Activated naive CD8-positive, alpha-beta T cell treated with anti-CD3 and anti-CD28 coated beads, Interleukin-2, amount 50 U/mL, for 24 hours (primary cell): ENCODE results near the gene VDR.

Experiments used
- ATAC-seq: fragments of 150-1000 bp; cut with Tn5 transposase; one replicate; pipeline ENCODE4 v1.10.0; 2021
- DNase-seq: peaks from one replicate; pipeline ENCODE4 v3.0.0; 2021
- H3K27ac Mint-ChIP-seq: one replicate; pipeline ENCODE4 v1.8.0; 2021; ENCODE audit warnings: mild to moderate bottlenecking, mixed read lengths
- H3K27me3 Mint-ChIP-seq: one replicate; pipeline ENCODE4 v1.8.0; 2021; ENCODE audit warnings: mixed read lengths
- H3K36me3 Mint-ChIP-seq: one replicate; pipeline ENCODE4 v1.8.0; 2021; ENCODE audit warnings: low read depth, mixed read lengths
- H3K4me1 Mint-ChIP-seq: one replicate; pipeline ENCODE4 v1.8.0; 2021; ENCODE audit warnings: mixed read lengths
- H3K4me3 Mint-ChIP-seq: one replicate; pipeline ENCODE4 v1.8.0; 2021; ENCODE audit warnings: mild to moderate bottlenecking, moderate library complexity, mixed read lengths
- H3K9me3 Mint-ChIP-seq: one replicate; pipeline ENCODE4 v1.8.0; 2021; ENCODE audit warnings: mixed read lengths

VDR gene

GRCh38 chr12:47834199-47834903 is 70.4 kb downstream of the VDR start:
- peak overlapping the region; percentile 76 for H3K4me3 Mint-ChIP-seq
- H3K9me3 Mint-ChIP-seq: no peaks in the 10 kb centered on the region
- DNase-seq (no peak), ATAC-seq (peak; percentile 41)
- no peaks in the 10 kb centered on the region for H3K27me3 Mint-ChIP-seq
- H3K4me1 Mint-ChIP-seq: peaks cover 88% of the 10 kb centered on the region
- peaks cover 2% of the 10 kb centered on the region for H3K36me3 Mint-ChIP-seq
- H3K27ac Mint-ChIP-seq: peak overlapping the region; percentile 97

- Mint-ChIP-seq H3K27me3 (no peaks in the 10 kb centered on the region), H3K4me3 (peak overlapping the region; percentile 76), H3K36me3 (peaks cover 2% of the 10 kb centered on the region), H3K4me1 (peaks cover 94% of the 10 kb centered on the region), H3K9me3 (no peaks in the 10 kb centered on the region), H3K27ac (peak overlapping the region; percentile 97)
- no peak for DNase-seq
- ATAC-seq: no peak
These were observed 71.2 kb downstream of the VDR start for GRCh38 chr12:47833591-47834012.

- Mint-ChIP-seq H3K27me3 (no peaks in the 10 kb centered on the region), H3K9me3 (no peaks in the 10 kb centered on the region), H3K4me1 (peaks cover 92% of the 10 kb centered on the region), H3K27ac (peak overlapping the region; percentile 97), H3K4me3 (peak overlapping the region; percentile 76), H3K36me3 (peaks cover 2% of the 10 kb centered on the region)
- ATAC-seq (peak; percentile 79), DNase-seq (peak; percentile 85)
These were observed 72.4 kb downstream of the VDR start for GRCh38 chr12:47832263-47832933.

GRCh38 chr12:47829584-47829983 is 75.2 kb downstream of the VDR start:
- no peaks in the 10 kb centered on the region for H3K9me3 Mint-ChIP-seq
- no peaks in the 10 kb centered on the region for H3K27me3 Mint-ChIP-seq
- DNase-seq: no peak
- H3K4me1 Mint-ChIP-seq: peaks cover 92% of the 10 kb centered on the region
- H3K27ac Mint-ChIP-seq: peak overlapping the region; percentile 85
- no peak for ATAC-seq
- H3K4me3 Mint-ChIP-seq: peak overlapping the region; percentile 70
- peaks cover 2% of the 10 kb centered on the region for H3K36me3 Mint-ChIP-seq

- Mint-ChIP-seq H3K27ac (peak overlapping the region; percentile 85), H3K36me3 (peaks cover 2% of the 10 kb centered on the region), H3K9me3 (no peaks in the 10 kb centered on the region), H3K4me1 (peaks cover 92% of the 10 kb centered on the region), H3K27me3 (no peaks in the 10 kb centered on the region), H3K4me3 (peak overlapping the region; percentile 70)
- ATAC-seq (no peak), DNase-seq (peak; percentile 32)
These were observed 75.8 kb downstream of the VDR start for GRCh38 chr12:47828976-47829482.

GRCh38 chr12:47828008-47828975 is 76.5 kb downstream of the VDR start:
- peaks cover 2% of the 10 kb centered on the region for H3K36me3 Mint-ChIP-seq
- H3K27me3 Mint-ChIP-seq: no peaks in the 10 kb centered on the region
- peaks cover 92% of the 10 kb centered on the region for H3K4me1 Mint-ChIP-seq
- ATAC-seq (no peak), DNase-seq (no peak)
- H3K27ac Mint-ChIP-seq: peak overlapping the region; percentile 85
- H3K4me3 Mint-ChIP-seq: peak overlapping the region; percentile 70
- H3K9me3 Mint-ChIP-seq: no peaks in the 10 kb centered on the region

GRCh38 chr12:47825173-47825639 is 79.6 kb downstream of the VDR start:
- H3K27me3 Mint-ChIP-seq: no peaks in the 10 kb centered on the region
- H3K4me3 Mint-ChIP-seq: no peak overlapping the region
- H3K27ac Mint-ChIP-seq: peak overlapping the region; percentile 87
- ATAC-seq (no peak), DNase-seq (no peak)
- H3K36me3 Mint-ChIP-seq: peaks cover 2% of the 10 kb centered on the region
- H3K9me3 Mint-ChIP-seq: no peaks in the 10 kb centered on the region
- peaks cover 90% of the 10 kb centered on the region for H3K4me1 Mint-ChIP-seq

GRCh38 chr12:47824635-47825034 is 80.2 kb downstream of the VDR start:
- Mint-ChIP-seq H3K36me3 (peaks cover 2% of the 10 kb centered on the region), H3K4me1 (peaks cover 88% of the 10 kb centered on the region), H3K4me3 (no peak overlapping the region), H3K27ac (peak overlapping the region; percentile 87), H3K27me3 (no peaks in the 10 kb centered on the region), H3K9me3 (no peaks in the 10 kb centered on the region)
- no peak for DNase-seq
- no peak for ATAC-seq

GRCh38 chr12:47824198-47824597 is 80.6 kb downstream of the VDR start:
- H3K4me3 Mint-ChIP-seq: no peak overlapping the region

GRCh38 chr12:47823422-47824086 is 81.2 kb downstream of the VDR start:
- H3K27me3 Mint-ChIP-seq: no peaks in the 10 kb centered on the region
- ATAC-seq: no peak
- no peaks in the 10 kb centered on the region for H3K9me3 Mint-ChIP-seq
- H3K27ac Mint-ChIP-seq: peak overlapping the region; percentile 87
- H3K36me3 Mint-ChIP-seq: peaks cover 8% of the 10 kb centered on the region
- no peak overlapping the region for H3K4me3 Mint-ChIP-seq
- DNase-seq: no peak
- H3K4me1 Mint-ChIP-seq: peaks cover 78% of the 10 kb centered on the region

More at GRCh38 chr12:47824198-47824597, 80.6 kb downstream of the VDR start:
- Mint-ChIP-seq H3K9me3 (no peaks in the 10 kb centered on the region), H3K36me3 (peaks cover 2% of the 10 kb centered on the region), H3K4me1 (peaks cover 83% of the 10 kb centered on the region), H3K27me3 (no peaks in the 10 kb centered on the region), H3K27ac (peak overlapping the region; percentile 87)
- no peak for ATAC-seq
- no peak for DNase-seq

- Mint-ChIP-seq H3K4me3 (no peak overlapping the region), H3K4me1 (peaks cover 75% of the 10 kb centered on the region), H3K27me3 (no peaks in the 10 kb centered on the region), H3K9me3 (no peaks in the 10 kb centered on the region), H3K27ac (peak overlapping the region; percentile 87), H3K36me3 (peaks cover 15% of the 10 kb centered on the region)
- DNase-seq: no peak
- ATAC-seq: no peak
These were observed 81.9 kb downstream of the VDR start for GRCh38 chr12:47822863-47823262.

GRCh38 chr12:47822401-47822800 is 82.4 kb downstream of the VDR start:
- DNase-seq (no peak), ATAC-seq (no peak)
- no peaks in the 10 kb centered on the region for H3K9me3 Mint-ChIP-seq
- no peak overlapping the region for H3K4me3 Mint-ChIP-seq
- H3K4me1 Mint-ChIP-seq: peaks cover 78% of the 10 kb centered on the region
- H3K36me3 Mint-ChIP-seq: peaks cover 19% of the 10 kb centered on the region
- H3K27me3 Mint-ChIP-seq: no peaks in the 10 kb centered on the region
- peak overlapping the region; percentile 98 for H3K27ac Mint-ChIP-seq

- ATAC-seq (no peak), DNase-seq (no peak)
- H3K27me3 Mint-ChIP-seq: no peaks in the 10 kb centered on the region
- H3K36me3 Mint-ChIP-seq: peaks cover 25% of the 10 kb centered on the region
- peak overlapping the region; percentile 95 for H3K4me3 Mint-ChIP-seq
- H3K27ac Mint-ChIP-seq: peak overlapping the region; percentile 98
- H3K4me1 Mint-ChIP-seq: peaks cover 74% of the 10 kb centered on the region
- no peaks in the 10 kb centered on the region for H3K9me3 Mint-ChIP-seq
These were observed 83.5 kb downstream of the VDR start for GRCh38 chr12:47821346-47821706.
